CD4-positive, alpha-beta T cell (primary cell): ENCODE results near the gene USP15. TPM values are rescaled to one million over a fixed set of nuclear protein-coding genes. Genes with fewer than 3 reads are reported as not detected.

ENCODE experiments used
- ATAC-seq: fragments of 200-7000 bp; cut with Tn5 transposase; one replicate; pipeline ENCODE4 v1.10.0; 2022; ENCODE audit warnings: mild to moderate bottlenecking; ENCODE audit not compliant: poor library complexity
- CTCF ChIA-PET: fragments of 350-600 bp; sonication (Branson Sonifier 250); formaldehyde crosslinking; loops from one replicate; lab custom pipeline; 2021; ENCODE audit warnings: antibody characterized with exemption, inconsistent platforms; lab: Charles Lee
- POLR2A ChIA-PET: fragments of 350-600 bp; sonication (Branson Sonifier 250); formaldehyde crosslinking; loops from one replicate; lab custom pipeline; 2021; ENCODE audit warnings: antibody characterized with exemption, inconsistent platforms; lab: Charles Lee
- DNase-seq, 14 experiments: peaks; one replicate each; pipeline ENCODE4 v3.0.0-alpha.2; 2013 to 2020; ENCODE audit warnings: mixed read lengths in 2 of 14
- H3K27ac ChIP-seq, 2 donors: one replicate each; pipeline versions ENCODE4 v1.5.1 to v1.7.0; 2013; ENCODE audit warnings: low read length in 2 of 2, low read depth in 1 of 2, mild to moderate bottlenecking in 1 of 2
- H3K27me3 ChIP-seq, 2 experiments: 1 replicate in 1 of 2; 2 replicates in 1 of 2; pipeline versions ENCODE4 v1.6.1 to v1.7.0; 2013; ENCODE audit warnings: low read length in 2 of 2, control low read depth in 1 of 2, mild to moderate bottlenecking in 1 of 2, moderate library complexity in 1 of 2; ENCODE audit not compliant: insufficient read depth in 2 of 2, control insufficient read depth in 1 of 2
- H3K36me3 ChIP-seq: one replicate; pipeline ENCODE4 v1.6.1; 2013; ENCODE audit warnings: low read length, control low read depth; ENCODE audit not compliant: insufficient read depth
- H3K4me1 ChIP-seq: one replicate; pipeline ENCODE4 v1.6.1; 2013; ENCODE audit warnings: low read length, control low read depth; ENCODE audit not compliant: insufficient read depth
- H3K4me3 ChIP-seq: one replicate; pipeline ENCODE4 v1.5.1; 2013; ENCODE audit warnings: mild to moderate bottlenecking, low read length, moderate library complexity
- H3K9me3 ChIP-seq, 2 experiments: 1 replicate in 1 of 2; 2 replicates in 1 of 2; pipeline versions ENCODE4 v1.6.1 to v1.7.0; 2013; ENCODE audit warnings: low read length in 2 of 2, mild to moderate bottlenecking in 2 of 2, control low read depth in 1 of 2, moderate library complexity in 1 of 2; ENCODE audit not compliant: control insufficient read depth in 1 of 2, insufficient read depth in 1 of 2
- H3K27ac Mint-ChIP-seq: one replicate; pipeline ENCODE4 v1.8.0; 2020; ENCODE audit warnings: mixed read lengths
- H3K27me3 Mint-ChIP-seq: one replicate; pipeline ENCODE4 v1.8.0; 2021; ENCODE audit warnings: mixed read lengths
- H3K36me3 Mint-ChIP-seq: one replicate; pipeline ENCODE4 v1.8.0; 2021; ENCODE audit warnings: low read depth, mixed read lengths
- H3K4me1 Mint-ChIP-seq: one replicate; pipeline ENCODE4 v1.8.0; 2021; ENCODE audit warnings: low read depth, mixed read lengths
- H3K4me3 Mint-ChIP-seq: one replicate; pipeline ENCODE4 v1.8.0; 2020; ENCODE audit warnings: mild to moderate bottlenecking, mixed read lengths
- H3K9me3 Mint-ChIP-seq: one replicate; pipeline ENCODE4 v1.8.0; 2020; ENCODE audit warnings: mixed read lengths
- CTCF ChIP-seq: fragments of 200-600 bp; IDR thresholded peaks from one replicate; pipeline ENCODE4 v1.8.0; 2022; ENCODE audit warnings: antibody characterized with exemption, mild to moderate bottlenecking
- intact Hi-C, 2 experiments: fragments of 100-400 bp; cut with DNase I in 1 of 2; cut with micrococcal nuclease in 1 of 2; formaldehyde crosslinking; loops; one replicate each; pipeline versions ENCODE4 v1.15.1 to v1.9.0; 2023 to 2025; cut with DNase I, micrococcal nuclease
- total RNA-seq, 174 experiments: library from RNA in 2 of 174; stranded (reverse) in 2 of 174; gene quantifications; one replicate each; pipeline ENCODE4 v1.2.3 and lab custom pipeline; 2021 to 2026

USP15 gene
- total RNA-seq, 2 experiments from 2014 or later: 212 to 218 TPM

- H3K4me1 Mint-ChIP-seq: peaks cover 80% of the 10 kb centered on the region
- H3K27me3 Mint-ChIP-seq: no peaks in the 10 kb centered on the region
- peaks cover 6% of the 10 kb centered on the region for H3K9me3 Mint-ChIP-seq
- Histone ChIP-seq H3K27ac (no peak overlapping the region), H3K27me3 (no peaks in the 10 kb centered on the region), H3K36me3 (peaks cover 60% of the 10 kb centered on the region), H3K9me3 (peaks cover 0 to 14% of the 10 kb centered on the region in 2 experiments), H3K4me3 (no peak overlapping the region), H3K4me1 (no peaks in the 10 kb centered on the region)
- H3K36me3 Mint-ChIP-seq: peaks cover 98% of the 10 kb centered on the region
- no peak overlapping the region for H3K27ac Mint-ChIP-seq
- no peak overlapping the region for H3K4me3 Mint-ChIP-seq
- ChIA-PET POLR2A (no interaction called here), CTCF (no interaction called here)
- TF ChIP-seq CTCF: no peak
- no peak for DNase-seq
- intact Hi-C loops: no loop called here
- ATAC-seq: no peak
These were observed 44.4 kb downstream of the USP15 start for GRCh38 chr12:62304560-62304959.

GRCh38 chr12:62305778-62306177 is 45.6 kb downstream of the USP15 start:
- intact Hi-C loops: loop anchor here in 1 of 2 experiments (5.0 kb wide), 1 partner anchor 38 kb away; no protein-coding TSS in a partner anchor
- Mint-ChIP-seq H3K9me3 (peaks cover 6% of the 10 kb centered on the region), H3K4me3 (no peak overlapping the region)

DNA sequence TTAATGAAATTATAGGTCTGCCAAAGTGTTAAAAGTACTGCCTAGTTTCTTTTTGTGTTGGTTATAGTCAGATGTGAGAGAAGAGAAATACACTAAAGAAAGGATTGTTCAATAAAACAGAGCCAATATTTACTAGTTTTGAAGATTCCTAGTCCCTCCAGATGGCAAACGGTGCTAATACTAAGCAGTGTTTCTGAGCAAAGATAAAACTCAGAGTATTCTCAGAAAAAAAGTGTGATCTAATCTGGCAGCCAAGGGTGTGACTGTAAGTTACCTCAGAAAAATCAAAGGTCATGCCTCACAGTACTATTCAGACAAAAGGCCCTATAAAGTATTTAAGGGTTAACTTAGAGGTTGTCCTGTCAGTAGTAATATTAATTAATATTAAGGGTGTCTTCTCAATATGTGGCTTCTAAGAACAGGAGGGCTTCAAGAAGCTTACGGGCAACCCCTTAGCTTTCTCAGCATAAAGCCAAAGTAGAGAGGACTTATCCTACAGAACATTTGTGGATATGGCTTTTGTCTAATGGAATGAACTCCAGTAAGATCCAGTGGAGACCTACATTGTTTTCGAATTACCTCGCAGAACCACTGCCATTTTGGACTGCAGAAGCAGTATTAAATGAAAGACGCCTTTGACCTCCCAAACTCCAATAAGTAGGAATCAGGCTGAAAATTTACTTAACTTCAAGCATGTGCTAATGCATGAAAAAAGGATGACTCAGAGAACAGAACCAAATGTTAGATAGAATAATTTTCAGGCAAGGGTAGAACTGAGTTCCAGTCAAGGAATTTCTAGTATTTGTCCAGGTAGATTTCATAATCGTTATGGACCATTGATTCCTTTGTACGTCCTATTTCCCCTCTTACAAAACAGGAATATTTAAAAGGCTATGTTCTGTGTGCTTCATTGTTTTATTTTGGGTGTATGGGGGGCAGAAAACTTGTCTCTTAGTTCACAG is 46.6 kb downstream of the USP15 start:
- DNase-seq: no peak
- H3K27ac Mint-ChIP-seq: no peak overlapping the region
- TF ChIP-seq CTCF: no peak
- H3K4me1 Mint-ChIP-seq: peaks cover 80% of the 10 kb centered on the region
- H3K27me3 Mint-ChIP-seq: no peaks in the 10 kb centered on the region
- H3K4me1 ChIP-seq: no peaks in the 10 kb centered on the region
- H3K4me3 Mint-ChIP-seq: no peak overlapping the region
- peaks cover 0 to 14% of the 10 kb centered on the region in 2 experiments for H3K9me3 ChIP-seq
- H3K4me3 ChIP-seq: no peak overlapping the region
- ChIA-PET POLR2A (interaction anchor here (2.5 kb wide), 1 partner anchor 47 kb away, joined by 5 read pairs; the partner anchor contains the start of gene USP15), CTCF (no interaction called here)
- no peak for ATAC-seq
- peaks cover 57% of the 10 kb centered on the region for H3K36me3 ChIP-seq
- H3K36me3 Mint-ChIP-seq: peaks cover 100% of the 10 kb centered on the region
- peaks cover 6% of the 10 kb centered on the region for H3K9me3 Mint-ChIP-seq
- intact Hi-C loops: loop anchor here in 1 of 2 experiments (5.0 kb wide), 1 partner anchor 40 kb away; no protein-coding TSS in a partner anchor
- H3K27me3 ChIP-seq: no peaks in the 10 kb centered on the region
- no peak overlapping the region for H3K27ac ChIP-seq

More at GRCh38 chr12:62305778-62306177, 45.6 kb downstream of the USP15 start:
- no peak for ATAC-seq
- no peak overlapping the region for H3K4me3 ChIP-seq
- H3K27ac ChIP-seq: no peak overlapping the region
- ChIA-PET CTCF (no interaction called here), POLR2A (no interaction called here)
- Mint-ChIP-seq H3K4me1 (peaks cover 80% of the 10 kb centered on the region), H3K36me3 (peaks cover 100% of the 10 kb centered on the region), H3K27me3 (no peaks in the 10 kb centered on the region), H3K27ac (no peak overlapping the region)
- H3K27me3 ChIP-seq: no peaks in the 10 kb centered on the region
- TF ChIP-seq CTCF: no peak
- peaks cover 57% of the 10 kb centered on the region for H3K36me3 ChIP-seq
- H3K9me3 ChIP-seq: peaks cover 0 to 14% of the 10 kb centered on the region in 2 experiments
- no peaks in the 10 kb centered on the region for H3K4me1 ChIP-seq
- DNase-seq: no peak
